IMR-90 (cell line): ENCODE measurements around the gene PFN2. TPM values are rescaled to one million over a fixed set of nuclear protein-coding genes. Genes with fewer than 3 reads are reported as not detected.

Source experiments
- ATAC-seq: fragments of 200-7000 bp; cut with Tn5 transposase; 2 replicates; pipeline ENCODE4 v1.9.1; 2020; ENCODE audit warnings: low read depth, mild to moderate bottlenecking, moderate library complexity
- BruUV-seq: library from RNA; stranded (reverse); fragments of 400-500 nt; replicated peaks from 2 replicates; lab custom pipeline; 2021; lab: Mats Ljungman, UMichigan
- CTCF ChIA-PET: fragments of 300-600 bp; formaldehyde crosslinking; extraction: SDS; loops from one replicate; lab custom pipeline; 2021; ENCODE audit warnings: antibody characterized with exemption; lab: Yijun Ruan, JAX
- POLR2A ChIA-PET: fragments of 300-600 bp; sonication (Branson Sonifier 250); formaldehyde crosslinking; loops from one replicate; lab custom pipeline; 2022; ENCODE audit warnings: antibody characterized with exemption; ENCODE audit not compliant: unreplicated experiment; lab: Charles Lee
- DNase-seq: peaks from one replicate; pipeline ENCODE4 v3.0.0; 2013
- H2AFZ ChIP-seq: replicated peaks from 2 replicates; pipeline ENCODE3; 2013; ENCODE audit warnings: low read length, mild to moderate bottlenecking; ENCODE audit not compliant: poor library complexity
- H2AK5ac ChIP-seq: 2 replicates; pipeline ENCODE4 v1.6.1; 2013; ENCODE audit warnings: low read depth, low read length, inconsistent platforms
- H2AK9ac ChIP-seq: replicated peaks from 2 replicates; pipeline ENCODE3; 2013; ENCODE audit warnings: mild to moderate bottlenecking, low read depth, low read length, moderate library complexity; ENCODE audit not compliant: poor library complexity
- H2BK120ac ChIP-seq: 2 replicates; pipeline ENCODE4 v1.6.1; 2013; ENCODE audit warnings: low read depth, low read length, inconsistent platforms
- H2BK15ac ChIP-seq: 3 replicates; pipeline ENCODE4 v1.6.1; 2013; ENCODE audit warnings: low read depth, low read length, inconsistent platforms
- H2BK20ac ChIP-seq: 2 replicates; pipeline ENCODE4 v1.6.1; 2013; ENCODE audit warnings: low read depth, mild to moderate bottlenecking, inconsistent platforms, low read length, moderate library complexity
- H2BK5ac ChIP-seq: 2 replicates; pipeline ENCODE4 v1.6.1; 2013; ENCODE audit warnings: mild to moderate bottlenecking, low read depth, low read length, inconsistent platforms; ENCODE audit not compliant: poor library complexity, severe bottlenecking
- H3K14ac ChIP-seq: replicated peaks from 2 replicates; pipeline ENCODE4 v1.6.1; 2013; ENCODE audit warnings: low read depth, low read length, inconsistent platforms
- H3K18ac ChIP-seq: 2 replicates; pipeline ENCODE4 v1.6.1; 2013; ENCODE audit warnings: low read depth, low read length, control low read depth
- H3K23ac ChIP-seq: 2 replicates; pipeline ENCODE4 v1.6.1; 2013; ENCODE audit warnings: low read depth, low read length, inconsistent platforms
- H3K27ac ChIP-seq: 2 replicates; pipeline ENCODE4 v1.5.1; 2013; ENCODE audit warnings: mild to moderate bottlenecking, control low read depth, low read length; ENCODE audit not compliant: insufficient read depth
- H3K27me3 ChIP-seq: 2 replicates; pipeline ENCODE4 v1.6.1; 2013; ENCODE audit warnings: low read length; ENCODE audit not compliant: control insufficient read depth, insufficient read depth
- H3K36me3 ChIP-seq: 2 replicates; pipeline ENCODE4 v1.6.1; 2013; ENCODE audit warnings: low read length, mixed read lengths; ENCODE audit not compliant: control insufficient read depth, insufficient read depth
- H3K4ac ChIP-seq: 2 replicates; pipeline ENCODE4 v1.6.1; 2013; ENCODE audit warnings: low read depth, low read length, inconsistent platforms
- H3K4me1 ChIP-seq: 2 replicates; pipeline ENCODE4 v1.6.1; 2013; ENCODE audit warnings: low read length, mixed read lengths; ENCODE audit not compliant: control insufficient read depth, insufficient read depth
- H3K4me2 ChIP-seq: 2 replicates; pipeline ENCODE4 v1.6.1; 2013; ENCODE audit warnings: low read depth, mild to moderate bottlenecking, control low read depth, low read length, moderate library complexity
- H3K4me3 ChIP-seq: 2 replicates; pipeline ENCODE4 v1.5.1; 2013; ENCODE audit warnings: low read depth, mild to moderate bottlenecking, control low read depth, low read length, moderate library complexity; ENCODE audit not compliant: insufficient read depth
- H3K56ac ChIP-seq: 2 replicates; pipeline ENCODE4 v1.6.1; 2013; ENCODE audit warnings: low read length, inconsistent platforms; ENCODE audit not compliant: insufficient read depth; ENCODE audit errors: extremely low read depth
- H3K79me1 ChIP-seq, 2 experiments: 2 replicates each; pipeline ENCODE4 v1.6.1; 2013; ENCODE audit warnings: low read length in 2 of 2, inconsistent platforms in 1 of 2, low read depth in 1 of 2
- H3K9ac ChIP-seq: 2 replicates; pipeline ENCODE4 v1.6.1; 2013; ENCODE audit warnings: low read depth, low read length, control low read depth
- H3K9me1 ChIP-seq: 2 replicates; pipeline ENCODE4 v1.6.1; 2013; ENCODE audit warnings: low read length, inconsistent platforms; ENCODE audit not compliant: insufficient read depth
- H3K9me3 ChIP-seq: 2 replicates; pipeline ENCODE4 v1.6.1; 2013; ENCODE audit warnings: low read length; ENCODE audit not compliant: control insufficient read depth, insufficient read depth
- H4K20me1 ChIP-seq: 2 replicates; pipeline ENCODE4 v1.6.1; 2013; ENCODE audit warnings: low read length, inconsistent platforms; ENCODE audit not compliant: insufficient read depth
- H4K5ac ChIP-seq: 2 replicates; pipeline ENCODE4 v1.6.1; 2013; ENCODE audit warnings: mild to moderate bottlenecking, low read depth, low read length, control low read depth
- H4K8ac ChIP-seq, 2 experiments: 2 replicates each; pipeline ENCODE4 v1.6.1; 2013; ENCODE audit warnings: low read depth in 2 of 2, low read length in 2 of 2, control low read depth in 1 of 2, inconsistent platforms in 1 of 2
- H4K91ac ChIP-seq: 2 replicates; pipeline ENCODE4 v1.6.1; 2013; ENCODE audit warnings: low read depth, low read length, inconsistent platforms; ENCODE audit not compliant: insufficient read depth
- FOS ChIP-seq: fragments of 150-350 bp; IDR thresholded peaks from 2 replicates; pipeline ENCODE4 v1.6.1; 2016; ENCODE audit warnings: low read depth, low read length
- WGBS, 2 experiments: methylation state at CpG; one replicate each; pipeline versions ENCODE4 v1.1.5 to v1.1.7; 2013; ENCODE audit warnings: missing lambda C conversion rate in 2 of 2; ENCODE audit not compliant: insufficient read length in 1 of 2; ENCODE audit errors: extremely low coverage in 2 of 2; 5-methylcytosine and 5-hydroxymethylcytosine counted together
- dilution Hi-C: fragments of 300-500 bp; cut with HindIII; formaldehyde crosslinking; loops from one replicate; pipeline ENCODE4 v1.14.3; 2018; ENCODE audit warnings: low sequenced_read_pairs; ENCODE audit not compliant: unreplicated experiment
- in situ Hi-C: fragments of 300-500 bp; cut with MboI; formaldehyde crosslinking; loops from 3 replicates; pipeline ENCODE4 v1.14.3; 2019; ENCODE audit warnings: low sequenced_read_pairs, inconsistent platforms, mixed read lengths
- intact Hi-C: fragments of 100-400 bp; cut with micrococcal nuclease; formaldehyde crosslinking; loops from 2 replicates; pipeline ENCODE4 v1.10.0; 2022
- polyA plus RNA-seq, 3 experiments: library from polyadenylated mRNA; depleted of rRNA; stranded (reverse); fragments of >200 nt; gene quantifications; 2 replicates each; pipeline ENCODE4 v1.2.3, GENCODE V29; 2012; ENCODE audit warnings: low replicate concordance in 1 of 3
- total RNA-seq: library from RNA; depleted of rRNA; stranded (reverse); fragments of >200 nt; gene quantifications from 2 replicates; pipeline ENCODE4 v1.2.3, GENCODE V29; 2012

The PFN2 gene
- total and polyA plus RNA-seq, 2 of the 4 experiments (the other 2 are of a cell fraction) = 256 to 444 TPM

DNA sequence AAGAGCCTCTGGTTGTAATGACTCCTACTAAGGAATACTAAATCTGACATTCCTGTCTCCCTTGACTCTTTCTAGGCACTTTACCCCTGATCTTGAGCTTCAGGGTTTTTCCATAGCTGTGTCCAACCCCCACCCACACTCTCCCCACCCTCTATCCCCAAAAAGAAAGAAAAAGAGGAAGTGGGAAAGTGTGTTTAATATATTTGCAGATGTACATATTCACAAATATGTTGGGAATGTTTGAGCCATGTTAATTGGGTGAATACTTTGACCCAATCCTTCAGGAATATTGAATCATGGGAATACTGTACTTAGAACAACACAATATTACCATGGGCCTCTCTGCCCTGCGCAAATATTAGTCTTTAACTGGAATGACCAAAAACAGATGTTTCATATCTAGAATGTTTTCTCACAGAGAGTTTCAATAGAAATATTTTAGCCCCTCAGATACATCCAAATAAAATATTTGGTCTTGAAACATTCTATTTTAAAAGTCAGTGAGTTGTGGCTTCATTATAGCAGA, 19.8 kb upstream of the PFN2 start:
- Histone ChIP-seq H3K18ac (peak overlapping the region; percentile 70), H3K79me1 (no peaks in the 10 kb centered on the region), H3K4ac (peak overlapping the region; percentile 39; the same call in 1 of the 2 replicates), H2AK9ac (no peak overlapping the region), H3K9me3 (peaks cover 7% of the 10 kb centered on the region), H2BK15ac (no peak overlapping the region), H4K8ac (no peak overlapping the region), H3K4me1 (peaks cover 4% of the 10 kb centered on the region), H3K36me3 (no peaks in the 10 kb centered on the region), H3K14ac (peak overlapping the region; percentile 56; the same call in 1 of the 2 replicates), H2AK5ac (no peak overlapping the region), H3K4me3 (no peak overlapping the region), H3K9ac (no peak overlapping the region), H2AFZ (no peak overlapping the region), H3K27ac (peak overlapping the region; percentile 40; the same call in 1 of the 2 replicates), H2BK5ac (no peak overlapping the region), H3K23ac (no peak overlapping the region), H3K9me1 (no peaks in the 10 kb centered on the region), H4K5ac (no peak overlapping the region; the same call in 1 of the 2 replicates), H2BK120ac (peak overlapping the region; percentile 23; the same call in 1 of the 2 replicates), H3K56ac (no peak overlapping the region), H3K4me2 (no peak overlapping the region; the same call in 1 of the 2 replicates), H2BK20ac (peak overlapping the region; percentile 26; the same call in 1 of the 2 replicates), H4K91ac (no peak overlapping the region), H3K27me3 (no peaks in the 10 kb centered on the region), H4K20me1 (no peaks in the 10 kb centered on the region)
- intact Hi-C loops = no loop called here
- CTCF ChIA-PET = no interaction called here
- WGBS, 2 experiments = no CpG with 5 or more reads among the region's 1 CpG
- TF ChIP-seq FOS = no peak
- DNase-seq (peak; percentile 31), ATAC-seq (peak; percentile 64)
- dilution Hi-C loops = no loop called here
- POLR2A ChIA-PET = no interaction called here
- in situ Hi-C loops = no loop called here
- no TSS peak for BruUV-seq
